ENCODE results near the gene F10. TPM values are rescaled to one million over a fixed set of nuclear protein-coding genes. Genes with fewer than 3 reads are reported as not detected.
A peak's percentile ranks its signal among the peaks of the same experiment; 100 is the strongest.

F10 gene
- total and polyA plus RNA-seq, 2 of the 13 experiments (the other 11 are each of a cell fraction or from before 2014, with no cell fraction given) = 58.4 to 237 TPM

DNA sequence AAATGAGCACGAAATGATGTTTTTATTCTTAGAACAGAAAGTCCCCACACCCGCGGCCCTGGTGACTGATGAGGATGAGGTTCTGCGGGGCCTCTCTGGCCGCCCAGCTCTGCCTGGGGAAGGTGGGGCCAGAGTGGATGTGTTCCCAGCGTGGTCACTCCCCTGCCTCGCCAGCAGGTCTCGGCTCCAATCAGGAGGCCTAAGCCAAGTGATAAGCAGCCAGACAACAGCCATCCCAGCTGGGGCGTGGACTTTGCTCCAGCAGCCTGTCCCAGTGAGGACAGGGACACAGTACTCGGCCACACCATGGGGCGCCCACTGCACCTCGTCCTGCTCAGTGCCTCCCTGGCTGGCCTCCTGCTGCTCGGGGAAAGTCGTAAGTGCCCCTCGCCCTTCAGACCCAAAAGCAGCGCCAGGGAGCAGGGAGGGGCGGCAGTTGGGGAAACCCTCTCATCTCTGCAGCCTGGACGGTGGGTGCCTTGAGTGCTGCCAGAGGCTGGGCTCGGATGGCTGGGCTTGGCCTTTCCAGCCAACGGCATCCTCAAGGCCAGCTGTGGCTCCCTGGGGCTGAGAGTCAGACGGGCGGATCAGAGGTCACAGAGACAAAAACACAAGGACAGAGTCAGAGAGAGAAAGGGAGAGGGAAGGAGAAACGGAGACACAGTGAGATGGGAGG, at the start of gene F10 (continued):
- TF ChIP-seq, protein P1, sequence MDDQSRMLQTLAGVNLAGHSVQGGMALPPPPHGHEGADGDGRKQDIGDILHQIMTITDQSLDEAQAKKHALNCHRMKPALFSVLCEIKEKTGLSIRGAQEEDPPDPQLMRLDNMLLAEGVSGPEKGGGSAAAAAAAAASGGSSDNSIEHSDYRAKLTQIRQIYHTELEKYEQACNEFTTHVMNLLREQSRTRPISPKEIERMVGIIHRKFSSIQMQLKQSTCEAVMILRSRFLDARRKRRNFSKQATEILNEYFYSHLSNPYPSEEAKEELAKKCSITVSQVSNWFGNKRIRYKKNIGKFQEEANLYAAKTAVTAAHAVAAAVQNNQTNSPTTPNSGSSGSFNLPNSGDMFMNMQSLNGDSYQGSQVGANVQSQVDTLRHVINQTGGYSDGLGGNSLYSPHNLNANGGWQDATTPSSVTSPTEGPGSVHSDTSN (CRISPR knock-in tag; IDR thresholded peaks at IDR 0.05; ENCODE audit: borderline replicate concordance) = no peak
- TF ChIP-seq, protein P2, sequence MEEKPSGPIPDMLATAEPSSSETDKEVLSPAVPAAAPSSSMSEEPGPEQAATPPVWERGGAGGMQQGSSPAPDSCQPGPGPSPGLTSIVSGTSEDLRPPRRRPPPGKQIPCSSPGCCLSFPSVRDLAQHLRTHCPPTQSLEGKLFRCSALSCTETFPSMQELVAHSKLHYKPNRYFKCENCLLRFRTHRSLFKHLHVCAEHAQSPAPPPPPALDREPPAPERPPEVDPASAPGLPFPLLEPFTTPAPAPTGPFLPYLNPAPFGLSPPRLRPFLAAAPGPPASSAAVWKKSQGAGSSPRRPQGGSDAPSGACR (CRISPR knock-in tag; IDR thresholded peaks at IDR 0.05) = no peak
- TF ChIP-seq, protein P3, sequence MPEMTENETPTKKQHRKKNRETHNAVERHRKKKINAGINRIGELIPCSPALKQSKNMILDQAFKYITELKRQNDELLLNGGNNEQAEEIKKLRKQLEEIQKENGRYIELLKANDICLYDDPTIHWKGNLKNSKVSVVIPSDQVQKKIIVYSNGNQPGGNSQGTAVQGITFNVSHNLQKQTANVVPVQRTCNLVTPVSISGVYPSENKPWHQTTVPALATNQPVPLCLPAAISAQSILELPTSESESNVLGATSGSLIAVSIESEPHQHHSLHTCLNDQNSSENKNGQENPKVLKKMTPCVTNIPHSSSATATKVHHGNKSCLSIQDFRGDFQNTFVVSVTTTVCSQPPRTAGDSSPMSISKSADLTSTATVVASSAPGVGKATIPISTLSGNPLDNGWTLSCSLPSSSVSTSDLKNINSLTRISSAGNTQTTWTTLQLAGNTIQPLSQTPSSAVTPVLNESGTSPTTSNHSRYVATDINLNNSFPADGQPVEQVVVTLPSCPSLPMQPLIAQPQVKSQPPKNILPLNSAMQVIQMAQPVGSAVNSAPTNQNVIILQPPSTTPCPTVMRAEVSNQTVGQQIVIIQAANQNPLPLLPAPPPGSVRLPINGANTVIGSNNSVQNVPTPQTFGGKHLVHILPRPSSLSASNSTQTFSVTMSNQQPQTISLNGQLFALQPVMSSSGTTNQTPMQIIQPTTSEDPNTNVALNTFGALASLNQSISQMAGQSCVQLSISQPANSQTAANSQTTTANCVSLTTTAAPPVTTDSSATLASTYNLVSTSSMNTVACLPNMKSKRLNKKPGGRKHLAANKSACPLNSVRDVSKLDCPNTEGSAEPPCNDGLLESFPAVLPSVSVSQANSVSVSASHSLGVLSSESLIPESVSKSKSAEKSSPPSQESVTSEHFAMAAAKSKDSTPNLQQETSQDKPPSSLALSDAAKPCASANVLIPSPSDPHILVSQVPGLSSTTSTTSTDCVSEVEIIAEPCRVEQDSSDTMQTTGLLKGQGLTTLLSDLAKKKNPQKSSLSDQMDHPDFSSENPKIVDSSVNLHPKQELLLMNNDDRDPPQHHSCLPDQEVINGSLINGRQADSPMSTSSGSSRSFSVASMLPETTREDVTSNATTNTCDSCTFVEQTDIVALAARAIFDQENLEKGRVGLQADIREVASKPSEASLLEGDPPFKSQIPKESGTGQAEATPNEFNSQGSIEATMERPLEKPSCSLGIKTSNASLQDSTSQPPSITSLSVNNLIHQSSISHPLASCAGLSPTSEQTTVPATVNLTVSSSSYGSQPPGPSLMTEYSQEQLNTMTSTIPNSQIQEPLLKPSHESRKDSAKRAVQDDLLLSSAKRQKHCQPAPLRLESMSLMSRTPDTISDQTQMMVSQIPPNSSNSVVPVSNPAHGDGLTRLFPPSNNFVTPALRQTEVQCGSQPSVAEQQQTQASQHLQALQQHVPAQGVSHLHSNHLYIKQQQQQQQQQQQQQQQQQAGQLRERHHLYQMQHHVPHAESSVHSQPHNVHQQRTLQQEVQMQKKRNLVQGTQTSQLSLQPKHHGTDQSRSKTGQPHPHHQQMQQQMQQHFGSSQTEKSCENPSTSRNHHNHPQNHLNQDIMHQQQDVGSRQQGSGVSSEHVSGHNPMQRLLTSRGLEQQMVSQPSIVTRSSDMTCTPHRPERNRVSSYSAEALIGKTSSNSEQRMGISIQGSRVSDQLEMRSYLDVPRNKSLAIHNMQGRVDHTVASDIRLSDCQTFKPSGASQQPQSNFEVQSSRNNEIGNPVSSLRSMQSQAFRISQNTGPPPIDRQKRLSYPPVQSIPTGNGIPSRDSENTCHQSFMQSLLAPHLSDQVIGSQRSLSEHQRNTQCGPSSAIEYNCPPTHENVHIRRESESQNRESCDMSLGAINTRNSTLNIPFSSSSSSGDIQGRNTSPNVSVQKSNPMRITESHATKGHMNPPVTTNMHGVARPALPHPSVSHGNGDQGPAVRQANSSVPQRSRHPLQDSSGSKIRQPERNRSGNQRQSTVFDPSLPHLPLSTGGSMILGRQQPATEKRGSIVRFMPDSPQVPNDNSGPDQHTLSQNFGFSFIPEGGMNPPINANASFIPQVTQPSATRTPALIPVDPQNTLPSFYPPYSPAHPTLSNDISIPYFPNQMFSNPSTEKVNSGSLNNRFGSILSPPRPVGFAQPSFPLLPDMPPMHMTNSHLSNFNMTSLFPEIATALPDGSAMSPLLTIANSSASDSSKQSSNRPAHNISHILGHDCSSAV (CRISPR knock-in tag; IDR thresholded peaks at IDR 0.05; ENCODE audit: borderline replicate concordance) = no peak
- TF ChIP-seq POGZ (CRISPR knock-in tag; IDR thresholded peaks at IDR 0.05) = 0 out of 2 replicates have a peak, but pooled peaks have one; percentile 13
- TF ChIP-seq NR2C2 (CRISPR knock-in tag; IDR thresholded peaks at IDR 0.05; ENCODE audit: borderline replicate concordance) = peak; percentile 79
- TF ChIP-seq, protein P4, sequence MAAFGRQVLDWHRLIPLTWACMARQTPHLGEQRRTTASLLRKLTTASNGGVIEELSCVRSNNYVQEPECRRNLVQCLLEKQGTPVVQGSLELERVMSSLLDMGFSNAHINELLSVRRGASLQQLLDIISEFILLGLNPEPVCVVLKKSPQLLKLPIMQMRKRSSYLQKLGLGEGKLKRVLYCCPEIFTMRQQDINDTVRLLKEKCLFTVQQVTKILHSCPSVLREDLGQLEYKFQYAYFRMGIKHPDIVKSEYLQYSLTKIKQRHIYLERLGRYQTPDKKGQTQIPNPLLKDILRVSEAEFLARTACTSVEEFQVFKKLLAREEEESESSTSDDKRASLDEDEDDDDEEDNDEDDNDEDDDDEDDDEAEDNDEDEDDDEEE (CRISPR knock-in tag; IDR thresholded peaks at IDR 0.05) = peak; percentile 89
- peak; percentile 98 for TF ChIP-seq TAF1 (CRISPR knock-in tag; IDR thresholded peaks at IDR 0.05)
- TF ChIP-seq TP53 (CRISPR knock-in tag; conservative IDR thresholded peaks at IDR 0.05) = peak; percentile 80; the same call in 1 of the 2 replicates
- peak; percentile 98 for TF ChIP-seq BRCA1 (CRISPR knock-in tag; IDR thresholded peaks at IDR 0.05)
- no peak for TF ChIP-seq ZNF562 (CRISPR knock-in tag; IDR thresholded peaks at IDR 0.05; ENCODE audit: borderline replicate concordance)
- TF ChIP-seq, protein P5, sequence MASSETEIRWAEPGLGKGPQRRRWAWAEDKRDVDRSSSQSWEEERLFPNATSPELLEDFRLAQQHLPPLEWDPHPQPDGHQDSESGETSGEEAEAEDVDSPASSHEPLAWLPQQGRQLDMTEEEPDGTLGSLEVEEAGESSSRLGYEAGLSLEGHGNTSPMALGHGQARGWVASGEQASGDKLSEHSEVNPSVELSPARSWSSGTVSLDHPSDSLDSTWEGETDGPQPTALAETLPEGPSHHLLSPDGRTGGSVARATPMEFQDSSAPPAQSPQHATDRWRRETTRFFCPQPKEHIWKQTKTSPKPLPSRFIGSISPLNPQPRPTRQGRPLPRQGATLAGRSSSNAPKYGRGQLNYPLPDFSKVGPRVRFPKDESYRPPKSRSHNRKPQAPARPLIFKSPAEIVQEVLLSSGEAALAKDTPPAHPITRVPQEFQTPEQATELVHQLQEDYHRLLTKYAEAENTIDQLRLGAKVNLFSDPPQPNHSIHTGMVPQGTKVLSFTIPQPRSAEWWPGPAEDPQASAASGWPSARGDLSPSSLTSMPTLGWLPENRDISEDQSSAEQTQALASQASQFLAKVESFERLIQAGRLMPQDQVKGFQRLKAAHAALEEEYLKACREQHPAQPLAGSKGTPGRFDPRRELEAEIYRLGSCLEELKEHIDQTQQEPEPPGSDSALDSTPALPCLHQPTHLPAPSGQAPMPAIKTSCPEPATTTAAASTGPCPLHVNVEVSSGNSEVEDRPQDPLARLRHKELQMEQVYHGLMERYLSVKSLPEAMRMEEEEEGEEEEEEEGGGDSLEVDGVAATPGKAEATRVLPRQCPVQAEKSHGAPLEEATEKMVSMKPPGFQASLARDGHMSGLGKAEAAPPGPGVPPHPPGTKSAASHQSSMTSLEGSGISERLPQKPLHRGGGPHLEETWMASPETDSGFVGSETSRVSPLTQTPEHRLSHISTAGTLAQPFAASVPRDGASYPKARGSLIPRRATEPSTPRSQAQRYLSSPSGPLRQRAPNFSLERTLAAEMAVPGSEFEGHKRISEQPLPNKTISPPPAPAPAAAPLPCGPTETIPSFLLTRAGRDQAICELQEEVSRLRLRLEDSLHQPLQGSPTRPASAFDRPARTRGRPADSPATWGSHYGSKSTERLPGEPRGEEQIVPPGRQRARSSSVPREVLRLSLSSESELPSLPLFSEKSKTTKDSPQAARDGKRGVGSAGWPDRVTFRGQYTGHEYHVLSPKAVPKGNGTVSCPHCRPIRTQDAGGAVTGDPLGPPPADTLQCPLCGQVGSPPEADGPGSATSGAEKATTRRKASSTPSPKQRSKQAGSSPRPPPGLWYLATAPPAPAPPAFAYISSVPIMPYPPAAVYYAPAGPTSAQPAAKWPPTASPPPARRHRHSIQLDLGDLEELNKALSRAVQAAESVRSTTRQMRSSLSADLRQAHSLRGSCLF (CRISPR knock-in tag; IDR thresholded peaks at IDR 0.05; ENCODE audit: borderline replicate concordance) = no peak
- no peak for TF ChIP-seq SIX1 (CRISPR knock-in tag; IDR thresholded peaks at IDR 0.05; ENCODE audit: borderline replicate concordance)
